Spleen (tissue), 11 donors: ENCODE data around the gene LRRK1. TPM values are rescaled to one million over a fixed set of nuclear protein-coding genes. Genes with fewer than 3 reads are reported as not detected.

ENCODE experiments used
- DNase-seq: peaks from one replicate; pipeline ENCODE4 v3.0.0-alpha.2; 2020
- H3K27ac ChIP-seq, 8 donors: fragments of 200-600 bp; sonication (generic) in 7 of 8; 1 replicate in 4 of 8; 2 replicates in 4 of 8; pipeline versions ENCODE4 v1.5.0 to v1.8.0; 2016 to 2021; ENCODE audit warnings: inconsistent platforms in 4 of 8, mild to moderate bottlenecking in 4 of 8, moderate library complexity in 1 of 8
- H3K27me3 ChIP-seq, 7 donors: fragments of 200-600 bp; sonication (generic) in 6 of 7; replicated peaks in 1 of 7; 1 replicate in 4 of 7; 2 replicates in 3 of 7; pipeline versions ENCODE4 v1.5.0 to v1.8.0; 2016 to 2021; ENCODE audit warnings: inconsistent platforms in 3 of 7, mild to moderate bottlenecking in 1 of 7
- H3K36me3 ChIP-seq, 6 donors: fragments of 200-600 bp; sonication (generic) in 5 of 6; 1 replicate in 4 of 6; 2 replicates in 2 of 6; pipeline versions ENCODE4 v1.5.0 to v1.8.0; 2016 to 2021; ENCODE audit warnings: inconsistent platforms in 2 of 6
- H3K4me1 ChIP-seq, 6 donors: fragments of 200-600 bp; sonication (generic) in 5 of 6; 1 replicate in 3 of 6; 2 replicates in 3 of 6; pipeline versions ENCODE4 v1.5.0 to v1.8.0; 2016 to 2021; ENCODE audit warnings: inconsistent platforms in 3 of 6
- H3K4me3 ChIP-seq, 8 donors: fragments of 200-600 bp; sonication (generic) in 7 of 8; 1 replicate in 4 of 8; 2 replicates in 4 of 8; pipeline versions ENCODE4 v1.5.0 to v1.8.0; 2016 to 2021; ENCODE audit warnings: inconsistent platforms in 4 of 8, mild to moderate bottlenecking in 4 of 8, moderate library complexity in 2 of 8
- H3K9me3 ChIP-seq, 8 donors: fragments of 200-600 bp; sonication (generic) in 7 of 8; 1 replicate in 4 of 8; 2 replicates in 4 of 8; pipeline versions ENCODE4 v1.5.0 to v1.8.0; 2016 to 2021; ENCODE audit warnings: inconsistent platforms in 4 of 8
- CTCF ChIP-seq, 11 experiments: fragments of 200-600 bp in 7 of 11; fragments of 450-650 bp in 4 of 11; sonication (generic) in 4 of 11; IDR thresholded peaks in 8 of 11; conservative IDR thresholded peaks in 3 of 11; 1 replicate in 7 of 11; 2 replicates in 4 of 11; pipeline versions ENCODE4 v1.4.0 to v1.8.0; 2016 to 2021; ENCODE audit warnings: antibody characterized with exemption in 11 of 11, inconsistent platforms in 4 of 11, mild to moderate bottlenecking in 1 of 11
- POLR2A ChIP-seq, 3 donors: fragments of 450-650 bp; IDR thresholded peaks; one replicate each; pipeline ENCODE4 v1.5.1; 2017; ENCODE audit warnings: antibody characterized with exemption in 3 of 3, mild to moderate bottlenecking in 1 of 3
- POLR2AphosphoS5 ChIP-seq, 3 donors: sonication (generic); formaldehyde crosslinking; IDR thresholded peaks; one replicate each; pipeline ENCODE4 v1.5.1; 2017; ENCODE audit warnings: antibody characterized with exemption in 3 of 3
- WGBS, 5 donors: extraction: QIAGEN DNeasy Blood & Tissue Kit in 3 of 5; methylation state at CpG; one replicate each; pipeline versions ENCODE4 v1.1.5 to v1.1.7; 2013 to 2018; 5-methylcytosine and 5-hydroxymethylcytosine counted together
- intact Hi-C: fragments of 100-400 bp; cut with DNase I; formaldehyde crosslinking; loops from one replicate; pipeline ENCODE4 v1.15.0; 2023; ENCODE audit warnings: low total_unique reads
- polyA plus RNA-seq, 3 donors: library from polyadenylated mRNA; stranded (reverse); fragments of 200-250 nt; gene quantifications; one replicate each; pipeline ENCODE4 v1.2.1, GENCODE V29; 2013
- total RNA-seq, 7 donors: library from RNA; depleted of rRNA in 3 of 7; stranded (reverse); fragments of >200 nt in 3 of 7; fragmentation: NEBNext Ultra II Directional in 4 of 7; extraction: Animal tissue kit (Norgen Biotek cat#: 25700) in 4 of 7; gene quantifications; one replicate each; pipeline versions ENCODE4 v1.1.0 to v1.2.1, GENCODE V29; 2016 to 2021
- donor health status: healthy with polysubstance abuse.
- donor health status: DM: no; HTN: no; CAD: no; lungs with moderate emphysema.
- donor health status: DM: no; HTN: no; CAD: no.
- donor health status: Bipolar disorder and iron deficiency.
- donor health status: healthy.
- donor health status: DM: no; HTN: no; CAD: no.
- donor health status: DM: yes; HTN: yes; CAD: no.

Gene LRRK1
- total and polyA plus RNA-seq, 10 donors = 12.0 to 60.2 (median 48.8) TPM

- Histone ChIP-seq H3K36me3 (peaks cover 0 to 92% (median 32%) of the 10 kb centered on the region in 6 donors), H3K9me3 (peaks cover 0 to 12% (median 0%) of the 10 kb centered on the region in 8 donors), H3K27ac (no peak overlapping the region), H3K27me3 (no peaks in the 10 kb centered on the region), H3K4me3 (no peak overlapping the region), H3K4me1 (peaks cover 0 to 19% (median 4%) of the 10 kb centered on the region in 6 donors)
- intact Hi-C loops = no loop called here
- TF ChIP-seq CTCF (IDR thresholded peaks at IDR 0.05 in 8 of 11, conservative IDR thresholded peaks at IDR 0.05 in 3 of 11) (no peak), POLR2A (IDR thresholded peaks at IDR 0.05) (no peak), POLR2AphosphoS5 (IDR thresholded peaks at IDR 0.05) (no peak)
- 94 to 100% (median 97%) methylated on average over 3 to 5 of the region's 5 CpGs for WGBS, 5 donors
- peak; percentile 21 for DNase-seq
These were observed 123.9 kb downstream of the LRRK1 start for GRCh38 chr15:101043011-101043410.

- H3K36me3 ChIP-seq = peaks cover 0 to 92% (median 36%) of the 10 kb centered on the region in 6 donors
- H3K27me3 ChIP-seq = no peaks in the 10 kb centered on the region
- intact Hi-C loops = no loop called here
- peaks cover 0 to 12% (median 0%) of the 10 kb centered on the region in 8 donors for H3K9me3 ChIP-seq
- H3K27ac ChIP-seq = peak overlapping the region in 5 of 8 donors; percentile 46 to 74 (median 71)
- 93 to 97% (median 96%) methylated on average over 13 of the region's 13 CpGs for WGBS, 5 donors
- H3K4me3 ChIP-seq = no peak overlapping the region
- TF ChIP-seq CTCF (IDR thresholded peaks at IDR 0.05 in 8 of 11, conservative IDR thresholded peaks at IDR 0.05 in 3 of 11) (no peak), POLR2A (IDR thresholded peaks at IDR 0.05) (no peak), POLR2AphosphoS5 (IDR thresholded peaks at IDR 0.05) (no peak)
- H3K4me1 ChIP-seq = peaks cover 0 to 23% (median 4%) of the 10 kb centered on the region in 6 donors
- DNase-seq = peak; percentile 48
These were observed 124.9 kb downstream of the LRRK1 start for GRCh38 chr15:101043911-101044624.

GRCh38 chr15:101044625-101045235 is 125.6 kb downstream of the LRRK1 start:
- intact Hi-C loops = no loop called here
- 80 to 93% (median 89%) methylated on average over 11 of the region's 11 CpGs for WGBS, 5 donors
- H3K27ac ChIP-seq = peak overlapping the region in 6 of 8 donors; percentile 46 to 74 (median 70)
- no peaks in the 10 kb centered on the region for H3K27me3 ChIP-seq
- H3K36me3 ChIP-seq = peaks cover 0 to 93% (median 42%) of the 10 kb centered on the region in 6 donors
- no peak for TF ChIP-seq POLR2AphosphoS5 (IDR thresholded peaks at IDR 0.05)
- peaks cover 0 to 12% (median 0%) of the 10 kb centered on the region in 8 donors for H3K9me3 ChIP-seq
- peak; percentile 24 for DNase-seq
- peaks cover 0 to 23% (median 4%) of the 10 kb centered on the region in 6 donors for H3K4me1 ChIP-seq
- H3K4me3 ChIP-seq = no peak overlapping the region

GRCh38 chr15:101045236-101045646 is 126.1 kb downstream of the LRRK1 start:
- peak; percentile 42 for DNase-seq
- TF ChIP-seq POLR2AphosphoS5 (IDR thresholded peaks at IDR 0.05) = peak; percentile 20 to 54 (median 36)
- no peak for TF ChIP-seq POLR2A (IDR thresholded peaks at IDR 0.05)
- no peaks in the 10 kb centered on the region for H3K27me3 ChIP-seq
- intact Hi-C loops = no loop called here
- H3K27ac ChIP-seq = peak overlapping the region in 6 of 8 donors; percentile 46 to 74 (median 70)
- H3K4me1 ChIP-seq = peaks cover 0 to 23% (median 4%) of the 10 kb centered on the region in 6 donors
- peaks cover 0 to 95% (median 47%) of the 10 kb centered on the region in 6 donors for H3K36me3 ChIP-seq
- H3K9me3 ChIP-seq = peaks cover 0 to 12% (median 0%) of the 10 kb centered on the region in 8 donors
- 71 to 86% (median 80%) methylated on average over 14 of the region's 14 CpGs for WGBS, 5 donors
- no peak overlapping the region for H3K4me3 ChIP-seq
